Midbrain (tissue), 1 donor: Measurements from ENCODE around the gene SUPT4H1.

Experiments
- DNase-seq: peaks from one replicate; lab custom pipeline; 2025; lab: John Stamatoyannopoulos, UW

Gene SUPT4H1

DNA sequence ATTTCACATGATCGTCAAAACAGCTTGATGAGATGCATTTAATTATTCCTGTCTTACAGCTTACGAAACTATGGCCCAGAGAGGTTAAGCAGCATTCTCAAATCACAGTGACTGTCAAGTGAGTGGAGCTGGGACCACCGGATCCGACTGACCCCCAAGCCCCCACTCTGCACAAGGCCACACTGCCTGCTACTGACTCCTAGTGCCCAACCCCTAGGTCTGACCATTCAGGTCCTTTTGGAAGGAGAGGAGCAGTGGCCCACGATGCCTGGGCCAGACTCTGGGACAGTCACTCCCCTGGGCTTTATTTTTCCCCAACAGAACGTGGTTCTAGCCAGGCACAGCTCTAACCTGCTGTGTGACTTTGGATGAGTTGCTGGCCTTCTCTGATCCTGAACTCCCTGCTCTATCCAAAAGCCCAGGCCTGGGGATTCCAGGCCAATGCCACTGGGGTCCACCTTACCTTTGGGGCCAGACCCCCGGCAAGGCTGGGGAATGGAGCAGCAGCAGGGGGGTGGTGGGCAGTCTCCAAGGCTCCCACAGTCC is 33.3 kb downstream of the SUPT4H1 start:
- DNase-seq, result no peak

DNA sequence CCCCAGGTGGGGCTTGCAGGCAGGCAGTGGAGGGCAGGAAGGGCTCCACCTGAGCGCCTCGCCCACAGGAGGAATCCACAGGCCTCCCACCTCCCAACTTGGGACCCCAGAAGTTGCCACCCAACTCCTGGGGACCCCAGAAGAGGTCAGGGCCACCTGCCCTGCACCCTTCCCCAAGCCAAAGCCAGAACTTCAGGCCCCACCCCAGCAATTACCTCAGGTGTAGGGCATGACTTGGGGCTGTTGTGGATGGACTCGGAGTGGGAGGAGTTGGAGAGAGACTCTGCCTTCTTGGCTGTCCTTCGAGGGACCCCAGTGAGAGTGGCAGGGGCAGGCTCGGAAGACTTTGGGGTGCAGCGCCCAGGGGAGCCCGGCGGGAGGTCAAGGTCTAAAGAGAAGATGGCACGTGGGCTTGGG is 33.9 kb downstream of the SUPT4H1 start:
- no peak for DNase-seq

DNA sequence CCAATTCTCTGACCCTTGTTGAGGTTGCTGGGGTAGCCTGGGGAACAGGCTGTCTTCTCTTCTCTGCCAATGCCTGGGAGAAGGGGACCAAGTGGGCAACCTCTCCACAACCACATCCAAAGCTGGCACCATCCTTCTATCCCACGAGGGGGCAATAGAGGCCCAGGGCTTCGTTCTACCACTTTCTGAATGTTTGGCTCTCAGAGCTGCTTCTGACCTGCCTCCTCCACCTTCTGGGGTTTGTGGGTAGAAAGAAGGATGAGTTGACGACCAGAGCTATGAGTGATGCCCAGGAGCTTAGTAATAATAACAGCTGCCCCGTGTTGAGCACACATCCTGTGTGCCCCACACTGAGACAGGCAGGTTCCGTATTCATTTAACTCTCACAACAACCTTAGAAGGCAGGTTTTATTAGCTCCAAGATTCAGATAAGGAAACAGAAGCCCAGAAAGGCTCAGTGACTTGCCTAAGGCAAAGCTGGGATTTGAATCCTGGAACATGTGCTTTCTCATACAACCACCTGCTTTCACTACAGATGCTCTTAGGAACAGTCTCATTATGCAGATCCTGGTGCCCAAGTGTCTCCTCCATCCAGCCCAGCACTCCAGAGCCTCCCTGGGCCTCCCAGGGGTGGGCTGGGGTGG is 34.5 kb downstream of the SUPT4H1 start:
- DNase-seq, result no peak

DNA sequence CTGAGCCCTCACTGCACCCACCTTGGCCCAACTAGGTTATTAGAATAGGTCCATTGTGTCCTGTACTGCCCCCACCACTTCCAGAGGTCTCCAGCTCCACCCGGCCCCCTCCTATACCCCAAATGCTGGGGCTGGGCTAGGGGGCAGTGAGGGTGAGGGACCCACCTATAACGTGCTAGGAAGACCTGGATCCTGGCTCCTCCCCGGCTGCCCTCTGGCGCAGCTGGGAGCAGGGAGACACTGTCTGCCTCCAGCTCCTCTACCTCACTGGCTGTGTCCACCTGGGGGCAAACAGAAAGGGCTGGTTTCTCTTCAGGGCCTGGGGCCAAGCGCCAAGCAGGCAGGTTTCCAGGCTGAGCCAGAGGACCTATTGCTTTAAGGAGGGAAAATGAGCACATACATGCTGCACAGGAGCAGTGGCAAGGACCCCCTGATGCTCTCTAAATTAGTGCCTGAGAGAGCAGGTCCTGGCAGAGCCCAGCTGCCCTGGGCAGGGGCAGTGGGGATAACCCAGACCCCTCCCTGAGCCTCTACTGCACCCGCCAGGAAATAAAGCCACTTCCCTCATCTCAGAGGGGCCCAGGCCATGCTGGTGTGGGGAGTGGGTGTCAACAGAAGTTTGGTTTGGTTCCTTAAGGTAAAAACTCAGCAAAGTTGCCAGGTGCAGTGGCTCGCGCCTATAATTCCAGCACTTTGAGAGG is 35.6 kb downstream of the SUPT4H1 start:
- no peak for DNase-seq

DNA sequence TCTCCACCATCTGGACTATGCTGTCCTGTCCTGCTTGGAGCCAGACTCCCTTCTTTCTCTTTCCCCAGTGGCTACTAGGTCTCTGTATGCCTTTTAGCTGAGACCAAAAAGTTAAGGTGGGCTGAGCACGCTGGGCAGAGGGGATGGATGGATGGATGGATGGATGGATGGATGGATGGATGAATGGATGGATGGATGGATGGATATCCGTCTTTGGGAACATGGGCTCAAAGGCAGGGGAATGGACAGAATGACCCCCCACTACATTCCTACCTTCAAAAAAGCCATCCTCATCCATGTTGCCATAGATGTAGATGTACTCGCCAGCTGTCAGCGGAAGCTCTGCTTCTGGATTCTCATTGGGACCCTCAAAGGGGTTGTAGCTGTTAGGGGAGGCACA is 36.3 kb downstream of the SUPT4H1 start:
- no peak for DNase-seq

DNA sequence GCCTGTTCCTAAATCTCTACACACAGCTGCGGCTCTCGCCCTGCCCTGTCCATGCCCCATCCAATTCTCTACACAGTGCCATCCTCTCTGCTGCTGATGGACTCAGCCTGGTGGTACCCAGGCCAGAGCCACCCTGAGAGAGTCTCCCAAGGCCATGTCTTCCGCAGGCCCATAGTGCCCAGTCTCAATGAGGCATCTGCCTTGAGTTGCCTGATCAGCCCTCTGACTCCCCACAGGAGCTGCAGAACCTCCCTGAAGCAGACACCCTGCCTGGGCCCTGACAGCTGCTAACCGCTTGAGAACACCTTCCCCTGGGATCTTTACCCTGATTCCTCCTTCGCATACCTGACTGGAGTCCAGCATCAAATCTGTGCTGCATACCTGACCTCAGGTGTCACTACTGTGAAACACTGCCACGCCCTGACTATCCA is 36.7 kb downstream of the SUPT4H1 start:
- no peak for DNase-seq

DNA sequence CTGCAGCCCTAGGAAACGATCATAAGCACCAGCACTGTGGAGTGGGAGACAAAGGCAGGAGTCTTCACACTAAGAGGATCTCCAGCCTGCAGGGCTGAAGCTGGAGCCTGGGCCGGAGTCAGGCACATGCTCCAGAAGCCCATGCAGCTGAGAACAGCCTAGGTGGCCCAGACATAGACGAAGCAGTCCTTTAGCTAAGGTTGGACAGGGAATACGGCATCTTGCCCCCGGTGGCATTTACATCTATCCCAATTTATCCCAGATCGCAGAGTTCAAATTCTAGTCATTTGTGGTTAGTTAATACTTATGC is 37.3 kb downstream of the SUPT4H1 start:
- DNase-seq, result no peak

DNA sequence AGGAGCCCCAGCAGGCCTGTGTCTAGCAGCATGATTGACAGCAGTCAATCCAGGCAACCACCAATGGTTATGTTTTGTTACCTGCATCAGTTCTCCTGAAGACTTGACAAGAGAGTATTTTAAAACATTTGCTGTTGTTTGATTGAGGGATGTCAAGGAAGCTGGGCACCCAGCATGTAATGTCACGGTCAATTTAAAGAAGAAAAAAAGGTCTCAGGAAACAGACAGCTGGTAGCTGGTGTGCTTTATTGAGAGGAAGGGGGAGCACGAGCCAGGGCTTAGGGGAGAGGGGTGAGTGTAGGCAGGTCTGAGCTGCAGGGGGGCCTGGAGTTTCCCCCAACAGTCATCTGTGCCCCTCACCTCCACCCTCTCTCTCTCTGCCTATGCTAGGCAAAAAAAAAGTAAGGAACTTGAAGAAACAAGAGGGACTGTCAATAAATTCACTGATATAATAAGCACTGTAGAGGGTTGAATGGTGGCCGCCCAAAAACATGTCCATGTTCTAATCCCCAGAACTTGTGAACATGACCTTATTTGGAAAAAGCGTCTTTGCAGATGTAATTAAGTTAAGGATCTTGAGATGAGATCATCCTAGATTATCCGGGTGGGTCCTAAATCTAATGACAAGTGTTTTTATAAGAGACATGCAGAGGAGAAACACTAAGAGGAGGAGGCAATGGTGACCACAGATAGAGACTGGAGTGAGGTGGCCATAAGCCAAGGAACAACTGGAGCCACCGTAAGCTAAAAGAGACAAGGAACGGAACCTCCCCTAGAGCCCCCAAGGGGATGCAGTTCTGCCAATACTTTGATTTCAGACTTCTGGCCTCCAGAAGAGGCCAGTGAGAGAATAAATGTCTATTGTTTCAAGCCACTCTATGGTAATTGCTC is 37.9 kb downstream of the SUPT4H1 start:
- no peak for DNase-seq

DNA sequence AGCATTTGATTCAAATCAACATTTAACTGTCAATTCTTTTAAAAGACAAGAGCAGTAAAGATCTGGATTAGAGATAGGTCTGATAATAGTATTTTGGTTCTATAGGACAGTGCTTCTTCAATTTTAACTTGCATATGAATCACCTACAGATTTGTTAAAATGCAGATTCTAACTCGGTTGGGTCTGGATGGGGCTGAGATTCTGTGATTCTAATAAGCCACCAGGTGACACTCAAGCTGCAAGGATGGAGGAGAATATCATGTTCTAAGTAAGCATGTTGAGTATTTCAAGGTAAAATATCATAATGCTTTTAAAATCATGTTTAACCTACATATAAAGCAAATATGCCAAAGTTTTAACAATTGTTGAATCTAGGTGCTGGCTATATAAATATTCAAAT is 39.2 kb downstream of the SUPT4H1 start:
- DNase-seq, result no peak

DNA sequence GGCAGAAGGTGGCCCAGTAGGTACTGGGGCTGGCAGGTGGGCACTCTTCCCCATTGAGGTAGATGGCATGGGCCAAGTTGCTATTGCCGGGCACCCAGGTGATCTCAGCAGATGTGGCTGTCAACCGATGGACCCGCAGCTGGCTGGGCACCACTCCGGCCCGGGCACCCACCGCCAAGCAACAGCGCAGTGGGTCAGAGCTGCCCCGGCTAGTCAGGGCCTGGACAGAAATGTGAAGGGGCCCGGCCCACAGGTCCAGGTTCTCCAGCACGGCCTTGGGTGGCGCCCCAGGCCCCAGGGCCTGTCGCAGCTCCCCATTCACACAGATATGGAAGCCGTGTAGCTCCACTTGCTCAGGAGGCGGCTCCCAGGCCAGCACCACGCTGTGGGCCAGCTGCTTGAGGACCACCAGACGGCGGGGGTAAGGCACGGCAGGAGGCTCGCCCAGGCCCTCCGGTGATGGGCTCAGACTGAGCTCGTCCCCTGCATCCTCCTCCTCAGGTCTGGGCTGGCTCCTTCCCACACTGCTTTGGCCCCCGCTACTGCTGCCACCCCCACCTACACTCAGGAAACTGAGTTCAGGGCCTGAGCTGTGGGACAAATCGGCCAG is 39.9 kb downstream of the SUPT4H1 start:
- DNase-seq, result no peak

DNA sequence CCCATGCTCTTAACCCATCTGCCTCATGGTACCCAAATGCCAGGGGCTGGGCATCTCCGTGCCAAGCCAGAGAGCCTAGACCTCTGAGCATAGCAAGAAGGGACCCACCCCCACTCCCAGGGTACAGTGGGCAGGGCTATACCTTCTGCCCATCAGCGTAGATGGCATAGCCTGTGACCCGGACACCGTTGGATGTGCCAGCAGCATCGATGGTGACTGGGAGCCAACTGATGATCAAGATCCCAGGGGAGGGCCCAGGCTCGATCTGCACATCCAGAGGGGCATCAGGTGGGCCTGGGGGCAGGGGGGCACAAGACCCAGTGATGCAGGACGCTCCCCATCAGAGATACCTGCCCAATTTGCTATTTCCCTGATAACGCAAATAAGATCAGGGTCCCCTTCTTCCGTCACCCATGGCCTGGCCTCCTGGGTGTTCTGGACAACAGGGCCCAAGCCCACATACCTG is 40.5 kb downstream of the SUPT4H1 start:
- no peak for DNase-seq

DNA sequence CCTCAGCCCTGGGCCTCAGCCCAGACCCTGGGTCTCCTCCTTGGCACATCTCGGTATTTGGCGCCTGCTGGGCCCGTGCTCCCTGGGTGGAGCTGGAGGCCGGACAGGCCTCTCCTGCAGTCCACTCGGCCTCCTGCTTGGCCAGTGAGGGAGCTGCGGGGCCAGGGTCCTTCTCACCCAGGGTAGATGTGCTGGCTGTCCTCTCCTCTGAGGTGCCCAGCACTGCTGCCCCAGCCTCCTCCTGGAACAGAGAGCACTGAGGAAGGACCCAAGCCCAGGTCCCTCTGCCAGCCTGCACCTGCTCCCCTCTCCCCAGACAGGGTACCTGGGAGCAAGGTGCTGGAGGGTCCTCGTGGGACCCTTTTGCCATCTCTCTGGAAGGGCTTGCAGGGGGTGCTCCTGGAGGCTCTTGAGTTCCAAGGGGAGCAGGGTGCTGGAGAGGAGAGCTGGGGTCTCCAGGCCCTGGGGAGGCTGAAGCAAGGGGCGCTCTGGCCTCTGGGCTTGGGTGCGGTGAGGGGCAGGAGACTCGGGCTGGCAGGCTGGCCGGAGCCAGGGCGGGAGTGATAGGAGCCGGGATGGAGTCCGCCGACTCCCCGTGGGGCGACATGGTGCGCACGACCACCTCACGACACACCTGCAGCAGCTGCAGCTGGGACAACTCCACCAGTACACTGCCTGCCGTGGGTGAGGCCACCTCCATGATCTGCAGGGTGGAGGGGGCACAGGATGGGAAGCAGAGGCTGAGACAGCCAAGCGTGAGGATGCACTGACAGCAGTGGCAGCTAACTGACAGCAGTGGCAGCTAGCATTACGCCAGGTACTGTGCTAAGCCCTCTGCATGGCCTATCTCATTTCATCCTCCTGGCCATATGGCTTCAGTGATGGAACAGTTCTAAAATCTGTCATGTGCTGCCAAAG is 41.2 kb downstream of the SUPT4H1 start:
- DNase-seq, result no peak

DNA sequence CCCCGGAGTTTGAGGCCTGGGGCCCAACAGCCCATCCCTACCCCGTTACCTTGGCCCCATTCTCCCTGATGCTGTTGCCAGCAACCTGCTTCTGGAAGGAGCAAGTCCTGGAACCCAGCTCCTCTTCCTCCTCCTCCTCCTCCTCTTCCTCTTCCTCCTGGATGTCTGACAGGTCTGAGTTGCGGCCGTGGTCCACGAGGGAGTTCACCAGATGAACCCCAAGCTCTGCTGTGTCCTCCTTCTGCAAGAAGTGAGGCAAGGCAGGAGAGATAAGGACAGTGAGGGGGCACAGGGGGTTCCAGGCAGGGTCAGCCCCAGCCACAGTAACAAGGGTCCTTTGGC is 42.1 kb downstream of the SUPT4H1 start:
- DNase-seq, result no peak

DNA sequence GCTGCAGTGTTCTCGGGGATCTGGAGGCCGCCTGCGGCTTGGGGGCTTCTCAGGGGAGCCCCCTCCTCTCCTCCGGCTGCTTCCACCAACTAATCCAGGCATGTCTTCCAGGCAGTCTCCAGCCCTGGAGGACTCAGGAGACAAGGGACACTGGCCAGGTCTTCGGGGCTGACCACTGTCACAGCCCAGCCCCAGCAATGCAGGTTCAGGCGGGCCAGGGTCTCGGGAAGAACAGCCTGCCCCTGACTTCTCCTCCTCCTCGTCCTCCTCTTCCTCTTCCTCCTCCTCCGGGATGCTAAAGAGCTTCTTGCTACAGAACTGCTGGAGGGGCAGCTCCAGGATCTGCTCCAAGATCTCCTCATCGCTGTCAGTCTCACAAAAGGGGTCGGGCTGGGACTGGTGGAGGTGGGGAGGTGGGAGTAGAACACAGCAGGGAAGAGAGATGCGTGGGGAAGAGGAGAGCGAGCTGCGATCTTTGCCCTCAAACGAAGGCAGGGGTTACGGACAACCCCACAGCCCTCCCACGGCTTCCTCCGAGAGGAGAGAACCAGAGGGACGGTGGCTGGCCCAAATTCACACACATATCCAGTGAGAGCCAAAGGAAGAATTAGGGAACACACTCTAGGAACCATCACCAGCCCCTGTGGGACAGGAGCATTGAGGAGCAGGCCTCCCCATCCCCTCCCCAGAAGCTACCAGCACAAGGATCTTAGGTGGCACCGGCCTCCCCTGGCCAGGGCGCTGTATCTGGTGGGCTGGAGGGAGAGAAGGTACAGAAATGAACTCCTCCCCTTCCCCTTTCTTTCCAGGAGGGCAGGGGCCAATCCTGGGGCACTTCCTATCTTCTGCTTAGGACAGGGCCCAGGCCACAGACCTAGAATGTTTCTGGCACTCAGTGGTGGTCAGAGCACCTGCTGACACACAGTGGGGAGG is 42.8 kb downstream of the SUPT4H1 start:
- no peak for DNase-seq

DNA sequence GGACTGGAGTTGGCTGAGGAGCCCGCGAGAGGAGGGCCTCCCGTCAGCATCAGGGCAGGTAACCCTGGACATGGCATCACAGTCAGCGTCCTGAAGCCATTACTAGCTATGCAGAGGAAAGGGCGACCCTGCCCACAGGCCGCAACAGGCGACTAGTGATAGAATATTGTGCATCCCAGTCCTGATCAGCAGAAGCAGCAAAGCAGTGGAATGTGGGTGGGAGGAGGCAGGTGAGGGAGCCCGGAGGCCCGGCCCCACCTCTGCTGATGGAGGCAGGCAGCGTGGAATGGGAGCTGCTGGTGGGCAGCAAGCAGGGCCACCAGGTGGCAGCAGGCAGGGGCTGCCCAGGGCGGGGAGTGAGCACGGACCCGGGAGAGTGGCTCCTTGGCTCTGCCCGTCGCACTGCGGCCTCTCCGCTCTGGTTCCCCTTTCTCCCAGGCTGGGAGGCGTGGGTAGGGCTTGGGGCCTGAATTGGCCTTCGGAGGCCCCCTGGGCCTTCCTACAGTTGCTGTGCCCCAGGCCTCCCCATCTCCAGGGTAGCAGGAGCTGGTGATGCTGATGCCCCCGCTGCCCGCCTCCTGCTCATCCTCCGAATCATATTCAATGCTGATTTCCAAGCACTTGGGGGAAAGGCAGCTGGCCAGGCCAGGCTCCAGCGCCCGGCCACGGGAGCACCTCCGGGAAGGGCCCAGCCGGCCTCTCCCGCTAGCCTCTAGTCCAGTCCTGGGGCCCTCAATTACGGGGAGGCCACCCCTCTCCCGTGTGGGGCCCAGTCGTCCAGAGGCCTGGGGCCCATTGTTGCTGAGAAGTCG is 43.6 kb downstream of the SUPT4H1 start:
- DNase-seq, result no peak

DNA sequence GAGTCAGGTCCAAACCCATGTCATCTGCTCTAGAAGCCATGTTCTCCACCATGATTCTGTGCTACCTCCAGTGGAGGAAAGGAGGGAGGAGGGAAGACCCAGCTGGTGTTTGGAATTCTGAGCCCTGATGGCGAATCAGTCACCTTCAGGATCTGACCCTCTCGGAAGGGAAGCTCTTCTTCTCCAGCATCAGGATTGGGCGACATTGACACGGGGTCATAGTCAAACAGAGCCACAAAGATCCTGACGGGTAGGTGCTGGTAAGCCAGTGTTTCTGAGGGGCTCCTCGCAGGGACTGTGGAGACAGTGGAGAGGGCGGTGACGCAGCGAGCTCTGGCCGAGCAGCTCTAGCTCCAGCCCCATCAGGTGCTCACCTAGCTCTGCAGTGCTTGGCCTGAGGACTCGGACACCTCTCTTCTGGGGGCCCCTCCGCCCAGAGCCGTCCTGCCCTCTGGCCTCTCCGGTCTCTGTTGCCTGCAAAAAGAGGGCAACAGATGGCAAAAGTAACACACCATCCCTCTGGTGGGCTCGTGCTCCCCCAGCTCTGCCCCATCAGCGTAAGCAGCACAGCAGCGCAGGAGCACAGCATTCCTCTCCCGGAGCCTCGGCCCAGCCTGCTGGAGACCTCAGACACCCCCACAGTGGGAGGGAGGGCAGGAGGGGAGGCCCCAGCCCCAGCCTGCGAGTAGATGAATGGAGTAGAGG is 44.4 kb downstream of the SUPT4H1 start:
- no peak for DNase-seq

DNA sequence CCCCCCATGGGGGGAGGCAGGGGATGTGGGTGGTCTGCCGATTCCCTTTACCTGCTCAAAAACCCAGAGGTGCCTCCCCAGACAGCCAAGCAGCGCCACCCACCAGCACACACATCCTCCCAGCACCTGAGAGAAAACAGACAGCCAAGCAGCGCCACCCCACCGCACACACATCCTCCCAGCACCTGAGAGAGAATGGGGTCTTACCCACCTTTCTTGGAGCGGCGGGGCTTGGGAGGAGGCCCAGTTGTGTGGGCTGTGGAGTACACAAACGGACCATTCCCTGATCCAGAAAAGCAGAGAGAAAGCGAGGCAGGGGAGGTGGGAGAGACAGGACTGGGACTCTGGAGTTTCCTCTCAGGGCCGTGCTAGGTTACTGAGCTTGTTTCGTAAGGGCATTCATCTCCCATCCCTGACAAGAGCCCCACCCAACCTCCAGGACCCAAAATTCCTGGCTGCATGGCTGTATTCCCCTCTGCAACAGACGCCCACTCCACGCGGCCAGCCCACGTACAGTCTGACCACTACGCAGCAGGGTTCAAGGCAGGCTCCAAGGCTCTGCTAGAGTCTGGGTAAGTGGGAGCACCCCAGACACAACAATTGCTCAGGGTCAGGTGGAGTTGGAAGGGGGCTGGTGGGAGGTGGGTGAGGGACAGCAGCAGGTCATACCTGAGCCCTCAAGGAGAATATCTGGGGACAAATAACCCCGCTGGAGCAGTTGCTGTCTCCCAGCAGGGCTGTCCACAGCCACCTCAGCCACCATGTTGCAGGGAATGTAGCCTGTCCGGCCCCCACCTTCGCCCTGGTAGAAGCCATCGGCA is 45.7 kb downstream of the SUPT4H1 start:
- no peak for DNase-seq

DNA sequence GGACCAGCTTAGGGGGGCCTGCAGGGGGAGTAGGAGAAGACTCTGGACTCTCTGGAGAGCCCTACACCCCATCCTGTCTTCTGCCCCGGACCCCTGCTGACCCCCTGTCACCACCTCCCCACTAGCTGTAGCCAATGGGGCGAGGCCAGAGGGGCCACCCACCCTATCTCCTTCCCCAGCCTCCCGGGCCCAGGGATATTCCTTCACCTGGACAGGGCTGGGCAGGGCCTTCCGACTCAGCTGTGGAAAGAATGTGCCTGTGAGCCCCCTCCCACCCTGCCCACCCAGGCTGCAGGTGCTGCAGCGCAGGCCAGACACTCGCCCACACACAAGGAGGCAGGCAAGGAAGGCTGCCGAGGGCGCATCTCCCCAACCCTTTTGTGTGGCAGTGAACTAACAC is 46.4 kb downstream of the SUPT4H1 start:
- DNase-seq, result no peak
